IMR-90 (cell line): Measurements from ENCODE around the gene KIF3A. TPM values are rescaled to one million over a fixed set of nuclear protein-coding genes. Genes with fewer than 3 reads are reported as not detected.

ENCODE experiments used
- ATAC-seq: fragments of 200-7000 bp; cut with Tn5 transposase; 2 replicates; pipeline ENCODE4 v1.9.1; 2020; ENCODE audit warnings: low read depth, mild to moderate bottlenecking, moderate library complexity
- BruUV-seq: library from RNA; stranded (reverse); fragments of 400-500 nt; replicated peaks from 2 replicates; lab custom pipeline; 2021; lab: Mats Ljungman, UMichigan
- CTCF ChIA-PET: fragments of 300-600 bp; formaldehyde crosslinking; extraction: SDS; loops from one replicate; lab custom pipeline; 2021; ENCODE audit warnings: antibody characterized with exemption; lab: Yijun Ruan, JAX
- POLR2A ChIA-PET: fragments of 300-600 bp; sonication (Branson Sonifier 250); formaldehyde crosslinking; loops from one replicate; lab custom pipeline; 2022; ENCODE audit warnings: antibody characterized with exemption; ENCODE audit not compliant: unreplicated experiment; lab: Charles Lee
- DNase-seq: peaks from one replicate; pipeline ENCODE4 v3.0.0; 2013
- H2AFZ ChIP-seq: replicated peaks from 2 replicates; pipeline ENCODE3; 2013; ENCODE audit warnings: low read length, mild to moderate bottlenecking; ENCODE audit not compliant: poor library complexity
- H2AK5ac ChIP-seq: 2 replicates; pipeline ENCODE4 v1.6.1; 2013; ENCODE audit warnings: low read depth, low read length, inconsistent platforms
- H2AK9ac ChIP-seq: replicated peaks from 2 replicates; pipeline ENCODE3; 2013; ENCODE audit warnings: mild to moderate bottlenecking, low read depth, low read length, moderate library complexity; ENCODE audit not compliant: poor library complexity
- H2BK120ac ChIP-seq: 2 replicates; pipeline ENCODE4 v1.6.1; 2013; ENCODE audit warnings: low read depth, low read length, inconsistent platforms
- H2BK15ac ChIP-seq: 3 replicates; pipeline ENCODE4 v1.6.1; 2013; ENCODE audit warnings: low read depth, low read length, inconsistent platforms
- H2BK20ac ChIP-seq: 2 replicates; pipeline ENCODE4 v1.6.1; 2013; ENCODE audit warnings: low read depth, mild to moderate bottlenecking, inconsistent platforms, low read length, moderate library complexity
- H2BK5ac ChIP-seq: 2 replicates; pipeline ENCODE4 v1.6.1; 2013; ENCODE audit warnings: mild to moderate bottlenecking, low read depth, low read length, inconsistent platforms; ENCODE audit not compliant: poor library complexity, severe bottlenecking
- H3K14ac ChIP-seq: replicated peaks from 2 replicates; pipeline ENCODE4 v1.6.1; 2013; ENCODE audit warnings: low read depth, low read length, inconsistent platforms
- H3K18ac ChIP-seq: 2 replicates; pipeline ENCODE4 v1.6.1; 2013; ENCODE audit warnings: low read depth, low read length, control low read depth
- H3K23ac ChIP-seq: 2 replicates; pipeline ENCODE4 v1.6.1; 2013; ENCODE audit warnings: low read depth, low read length, inconsistent platforms
- H3K27ac ChIP-seq: 2 replicates; pipeline ENCODE4 v1.5.1; 2013; ENCODE audit warnings: mild to moderate bottlenecking, control low read depth, low read length; ENCODE audit not compliant: insufficient read depth
- H3K27me3 ChIP-seq: 2 replicates; pipeline ENCODE4 v1.6.1; 2013; ENCODE audit warnings: low read length; ENCODE audit not compliant: control insufficient read depth, insufficient read depth
- H3K36me3 ChIP-seq: 2 replicates; pipeline ENCODE4 v1.6.1; 2013; ENCODE audit warnings: low read length, mixed read lengths; ENCODE audit not compliant: control insufficient read depth, insufficient read depth
- H3K4ac ChIP-seq: 2 replicates; pipeline ENCODE4 v1.6.1; 2013; ENCODE audit warnings: low read depth, low read length, inconsistent platforms
- H3K4me1 ChIP-seq: 2 replicates; pipeline ENCODE4 v1.6.1; 2013; ENCODE audit warnings: low read length, mixed read lengths; ENCODE audit not compliant: control insufficient read depth, insufficient read depth
- H3K4me2 ChIP-seq: 2 replicates; pipeline ENCODE4 v1.6.1; 2013; ENCODE audit warnings: low read depth, mild to moderate bottlenecking, control low read depth, low read length, moderate library complexity
- H3K4me3 ChIP-seq: 2 replicates; pipeline ENCODE4 v1.5.1; 2013; ENCODE audit warnings: low read depth, mild to moderate bottlenecking, control low read depth, low read length, moderate library complexity; ENCODE audit not compliant: insufficient read depth
- H3K56ac ChIP-seq: 2 replicates; pipeline ENCODE4 v1.6.1; 2013; ENCODE audit warnings: low read length, inconsistent platforms; ENCODE audit not compliant: insufficient read depth; ENCODE audit errors: extremely low read depth
- H3K79me1 ChIP-seq, 2 experiments: 2 replicates each; pipeline ENCODE4 v1.6.1; 2013; ENCODE audit warnings: low read length in 2 of 2, inconsistent platforms in 1 of 2, low read depth in 1 of 2
- H3K9ac ChIP-seq: 2 replicates; pipeline ENCODE4 v1.6.1; 2013; ENCODE audit warnings: low read depth, low read length, control low read depth
- H3K9me1 ChIP-seq: 2 replicates; pipeline ENCODE4 v1.6.1; 2013; ENCODE audit warnings: low read length, inconsistent platforms; ENCODE audit not compliant: insufficient read depth
- H3K9me3 ChIP-seq: 2 replicates; pipeline ENCODE4 v1.6.1; 2013; ENCODE audit warnings: low read length; ENCODE audit not compliant: control insufficient read depth, insufficient read depth
- H4K20me1 ChIP-seq: 2 replicates; pipeline ENCODE4 v1.6.1; 2013; ENCODE audit warnings: low read length, inconsistent platforms; ENCODE audit not compliant: insufficient read depth
- H4K5ac ChIP-seq: 2 replicates; pipeline ENCODE4 v1.6.1; 2013; ENCODE audit warnings: mild to moderate bottlenecking, low read depth, low read length, control low read depth
- H4K8ac ChIP-seq, 2 experiments: 2 replicates each; pipeline ENCODE4 v1.6.1; 2013; ENCODE audit warnings: low read depth in 2 of 2, low read length in 2 of 2, control low read depth in 1 of 2, inconsistent platforms in 1 of 2
- H4K91ac ChIP-seq: 2 replicates; pipeline ENCODE4 v1.6.1; 2013; ENCODE audit warnings: low read depth, low read length, inconsistent platforms; ENCODE audit not compliant: insufficient read depth
- BHLHE40 ChIP-seq: fragments of 150-350 bp; IDR thresholded peaks from 2 replicates; pipeline ENCODE4 v1.6.1; 2016; ENCODE audit warnings: mild to moderate bottlenecking, low read depth, low read length
- CEBPB ChIP-seq: IDR thresholded peaks from 2 replicates; pipeline ENCODE4 v1.6.1; 2012; ENCODE audit warnings: low read depth, low read length, improper control_type of control experiment
- FOS ChIP-seq: fragments of 150-350 bp; IDR thresholded peaks from 2 replicates; pipeline ENCODE4 v1.6.1; 2016; ENCODE audit warnings: low read depth, low read length
- MAFK ChIP-seq: IDR thresholded peaks from 2 replicates; pipeline ENCODE4 v1.6.1; 2012; ENCODE audit warnings: low read depth, low read length, improper control_type of control experiment
- MAZ ChIP-seq: IDR thresholded peaks from 2 replicates; pipeline ENCODE4 v1.6.1; 2012; ENCODE audit warnings: low read depth, mild to moderate bottlenecking, low read length, improper control_type of control experiment, moderate library complexity, borderline replicate concordance
- POLR2A ChIP-seq: IDR thresholded peaks from 2 replicates; pipeline ENCODE4 v1.6.1; 2012; ENCODE audit warnings: mild to moderate bottlenecking, low read depth, low read length
- RCOR1 ChIP-seq: IDR thresholded peaks from 2 replicates; pipeline ENCODE4 v1.6.1; 2012; ENCODE audit warnings: mild to moderate bottlenecking, low read length, improper control_type of control experiment; ENCODE audit not compliant: insufficient replicate concordance
- WGBS, 2 experiments: methylation state at CpG; one replicate each; pipeline versions ENCODE4 v1.1.5 to v1.1.7; 2013; ENCODE audit warnings: missing lambda C conversion rate in 2 of 2; ENCODE audit not compliant: insufficient read length in 1 of 2; ENCODE audit errors: extremely low coverage in 2 of 2; 5-methylcytosine and 5-hydroxymethylcytosine counted together
- dilution Hi-C: fragments of 300-500 bp; cut with HindIII; formaldehyde crosslinking; loops from one replicate; pipeline ENCODE4 v1.14.3; 2018; ENCODE audit warnings: low sequenced_read_pairs; ENCODE audit not compliant: unreplicated experiment
- in situ Hi-C: fragments of 300-500 bp; cut with MboI; formaldehyde crosslinking; loops from 3 replicates; pipeline ENCODE4 v1.14.3; 2019; ENCODE audit warnings: low sequenced_read_pairs, inconsistent platforms, mixed read lengths
- intact Hi-C: fragments of 100-400 bp; cut with micrococcal nuclease; formaldehyde crosslinking; loops from 2 replicates; pipeline ENCODE4 v1.10.0; 2022
- polyA plus RNA-seq, 3 experiments: library from polyadenylated mRNA; depleted of rRNA; stranded (reverse); fragments of >200 nt; gene quantifications; 2 replicates each; pipeline ENCODE4 v1.2.3, GENCODE V29; 2012; ENCODE audit warnings: low replicate concordance in 1 of 3
- total RNA-seq: library from RNA; depleted of rRNA; stranded (reverse); fragments of >200 nt; gene quantifications from 2 replicates; pipeline ENCODE4 v1.2.3, GENCODE V29; 2012
- TF ChIP-seq, protein P1 (sequence below): fragments of 150-350 bp; IDR thresholded peaks from 2 replicates; pipeline ENCODE4 v1.6.1; 2017; ENCODE audit warnings: mild to moderate bottlenecking, antibody characterized with exemption, low read length, low read depth
- TF ChIP-seq, protein P2 (sequence below): fragments of 150-350 bp; IDR thresholded peaks from 2 replicates; pipeline ENCODE4 v1.6.1; 2016; ENCODE audit warnings: low read depth, mild to moderate bottlenecking, low read length, moderate library complexity, borderline replicate concordance

The KIF3A gene
- total and polyA plus RNA-seq, 2 of the 4 experiments (the other 2 are of a cell fraction): 4.3 to 4.5 TPM

DNA sequence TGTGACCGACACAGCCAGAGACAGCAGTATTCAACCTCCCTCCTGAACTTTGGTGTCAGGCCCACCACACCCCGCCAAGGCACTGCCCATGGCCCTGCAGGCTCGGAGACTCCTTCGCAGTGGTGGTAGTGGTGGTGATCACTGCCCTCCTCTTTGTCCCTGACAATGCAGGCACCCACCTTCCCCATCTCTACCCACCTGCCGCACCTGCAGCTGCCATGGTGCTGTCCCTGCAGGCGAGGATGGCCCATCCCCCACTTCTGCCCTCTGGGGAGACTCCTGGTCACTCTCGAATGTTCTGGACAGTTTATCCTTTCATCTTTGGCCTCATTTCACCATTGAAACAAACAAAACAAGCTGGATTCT lies 67.9 kb downstream of the KIF3A start (continued):
- TF ChIP-seq MAFK (no peak), MAZ (no peak), FOS (no peak)

DNA sequence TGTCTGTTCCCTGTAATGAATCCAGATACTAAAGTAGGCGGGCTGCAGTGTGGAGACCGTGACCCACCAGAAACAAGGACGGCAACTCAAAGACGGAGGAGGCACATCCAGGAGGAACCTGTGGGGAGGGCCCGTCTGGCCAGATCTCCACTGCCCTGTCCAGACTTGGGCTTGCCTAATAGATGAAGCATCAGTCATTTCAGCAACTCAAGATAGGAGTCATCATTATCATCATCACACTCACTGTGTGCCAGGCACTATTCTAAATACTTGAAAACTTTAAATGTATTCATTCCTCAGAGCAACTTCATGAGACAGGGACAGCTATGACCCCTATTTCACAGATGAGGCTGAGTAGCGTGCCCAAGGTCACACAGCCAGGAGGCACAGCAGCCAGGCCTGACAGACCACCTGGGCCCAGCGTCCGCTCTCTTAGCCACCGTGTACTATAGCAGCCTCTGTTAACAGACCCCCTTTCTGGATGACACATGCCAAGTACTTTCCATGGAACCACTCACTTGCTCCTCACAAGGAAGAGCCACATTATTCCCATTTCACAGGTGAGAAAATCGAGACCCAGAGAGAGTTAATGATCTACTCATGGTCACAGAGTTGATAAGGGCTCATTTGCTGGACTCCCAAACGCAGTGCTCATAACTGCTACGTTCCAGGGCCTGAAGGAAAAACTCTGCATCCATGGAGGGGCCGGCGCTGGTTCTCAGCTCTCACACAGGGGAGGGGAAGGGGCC lies 68.5 kb downstream of the KIF3A start:
- WGBS, 2 experiments: 81% methylated on average over 4 of the region's 14 CpGs; no CpG with 5 or more reads in 1 of the 2 experiments
- in situ Hi-C loops: no loop called here

More for the DNA sequence above, 68.5 kb downstream of the KIF3A start:
- CTCF ChIA-PET: no interaction called here
- no peak overlapping the region for H3K23ac ChIP-seq
- no peak overlapping the region for H4K8ac ChIP-seq
- TF ChIP-seq BHLHE40: no peak
- TF ChIP-seq RCOR1: no peak
- TF ChIP-seq, protein P1, sequence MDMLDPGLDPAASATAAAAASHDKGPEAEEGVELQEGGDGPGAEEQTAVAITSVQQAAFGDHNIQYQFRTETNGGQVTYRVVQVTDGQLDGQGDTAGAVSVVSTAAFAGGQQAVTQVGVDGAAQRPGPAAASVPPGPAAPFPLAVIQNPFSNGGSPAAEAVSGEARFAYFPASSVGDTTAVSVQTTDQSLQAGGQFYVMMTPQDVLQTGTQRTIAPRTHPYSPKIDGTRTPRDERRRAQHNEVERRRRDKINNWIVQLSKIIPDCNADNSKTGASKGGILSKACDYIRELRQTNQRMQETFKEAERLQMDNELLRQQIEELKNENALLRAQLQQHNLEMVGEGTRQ: no peak
- TF ChIP-seq, protein P2, sequence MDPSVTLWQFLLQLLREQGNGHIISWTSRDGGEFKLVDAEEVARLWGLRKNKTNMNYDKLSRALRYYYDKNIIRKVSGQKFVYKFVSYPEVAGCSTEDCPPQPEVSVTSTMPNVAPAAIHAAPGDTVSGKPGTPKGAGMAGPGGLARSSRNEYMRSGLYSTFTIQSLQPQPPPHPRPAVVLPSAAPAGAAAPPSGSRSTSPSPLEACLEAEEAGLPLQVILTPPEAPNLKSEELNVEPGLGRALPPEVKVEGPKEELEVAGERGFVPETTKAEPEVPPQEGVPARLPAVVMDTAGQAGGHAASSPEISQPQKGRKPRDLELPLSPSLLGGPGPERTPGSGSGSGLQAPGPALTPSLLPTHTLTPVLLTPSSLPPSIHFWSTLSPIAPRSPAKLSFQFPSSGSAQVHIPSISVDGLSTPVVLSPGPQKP: no peak
- TF ChIP-seq POLR2A: no peak
- 0 out of 2 replicates have a peak, but pooled peaks have one; percentile 24 for TF ChIP-seq CEBPB
- POLR2A ChIA-PET: no interaction called here
- H3K79me1 ChIP-seq: no peaks in the 10 kb centered on the region
- H3K4me3 ChIP-seq: no peak overlapping the region
- no peaks in the 10 kb centered on the region for H3K36me3 ChIP-seq
- no peaks in the 10 kb centered on the region for H3K27me3 ChIP-seq
- no peak overlapping the region for H4K91ac ChIP-seq
- H4K20me1 ChIP-seq: no peaks in the 10 kb centered on the region
- no peak overlapping the region for H3K18ac ChIP-seq
- no peak overlapping the region for H2BK15ac ChIP-seq
- no peak for DNase-seq
- BruUV-seq: no TSS peak
- no peak overlapping the region for H4K5ac ChIP-seq
- no peak overlapping the region for H2AFZ ChIP-seq
- H3K14ac ChIP-seq: no peak overlapping the region
- H3K4ac ChIP-seq: no peak overlapping the region
- intact Hi-C loops (no loop called here), dilution Hi-C loops (no loop called here)
- no peak overlapping the region for H3K4me2 ChIP-seq
- H3K56ac ChIP-seq: no peak overlapping the region
- H3K27ac ChIP-seq: no peak overlapping the region
- peaks cover 1% of the 10 kb centered on the region for H3K9me1 ChIP-seq
- ATAC-seq: no peak
- H2BK120ac ChIP-seq: no peak overlapping the region
- peaks cover under 1% of the 10 kb centered on the region for H3K4me1 ChIP-seq
- no peaks in the 10 kb centered on the region for H3K9me3 ChIP-seq
- H2BK20ac ChIP-seq: no peak overlapping the region
- H2AK5ac ChIP-seq: no peak overlapping the region
- H2AK9ac ChIP-seq: peak overlapping the region; percentile 40
- H3K9ac ChIP-seq: no peak overlapping the region
- H2BK5ac ChIP-seq: no peak overlapping the region
